Cardiac fibroblast (primary cell): Measurements from ENCODE around the gene TUT4.

ENCODE experiments used
- DNase-seq, 2 donors: peaks; one replicate each; pipeline versions ENCODE4 v3.0.0 to v3.0.0-alpha.2; 2010; ENCODE audit warnings: low read depth in 2 of 2
- H3K4me3 ChIP-seq, 2 donors: replicated peaks in 1 of 2; 1 replicate in 1 of 2; 2 replicates in 1 of 2; pipeline ENCODE4 v1.5.1; 2011; ENCODE audit warnings: low read depth in 2 of 2, low read length in 2 of 2, mild to moderate bottlenecking in 2 of 2, moderate library complexity in 1 of 2
- TF ChIP-seq, protein P1 (sequence below): IDR thresholded peaks from one replicate; pipeline ENCODE4 v1.5.1; 2011; ENCODE audit warnings: low read depth, mild to moderate bottlenecking, low read length, inconsistent platforms

The TUT4 gene

DNA sequence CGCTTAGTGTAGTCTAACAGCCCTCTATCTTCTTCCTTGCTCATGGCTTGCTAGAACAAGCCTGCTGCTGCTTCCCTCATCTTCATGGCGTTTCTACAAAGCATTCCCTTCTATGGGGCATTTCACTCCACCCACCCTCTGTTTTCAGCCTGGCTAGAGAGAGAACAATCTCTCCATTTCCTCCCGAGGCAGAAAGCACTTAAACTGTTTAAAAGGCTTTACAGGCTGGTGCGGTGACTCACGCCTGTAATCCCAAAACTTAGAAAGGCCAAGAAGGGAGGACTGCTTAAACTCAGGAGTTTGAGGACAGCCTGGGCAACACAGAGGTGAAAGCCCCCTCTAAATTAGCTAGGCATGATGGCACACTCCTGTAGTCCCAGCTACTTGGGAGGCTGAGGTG, 166.4 kb downstream of the TUT4 start:
- H3K4me3 ChIP-seq, result no peak overlapping the region
- TF ChIP-seq, protein P1, sequence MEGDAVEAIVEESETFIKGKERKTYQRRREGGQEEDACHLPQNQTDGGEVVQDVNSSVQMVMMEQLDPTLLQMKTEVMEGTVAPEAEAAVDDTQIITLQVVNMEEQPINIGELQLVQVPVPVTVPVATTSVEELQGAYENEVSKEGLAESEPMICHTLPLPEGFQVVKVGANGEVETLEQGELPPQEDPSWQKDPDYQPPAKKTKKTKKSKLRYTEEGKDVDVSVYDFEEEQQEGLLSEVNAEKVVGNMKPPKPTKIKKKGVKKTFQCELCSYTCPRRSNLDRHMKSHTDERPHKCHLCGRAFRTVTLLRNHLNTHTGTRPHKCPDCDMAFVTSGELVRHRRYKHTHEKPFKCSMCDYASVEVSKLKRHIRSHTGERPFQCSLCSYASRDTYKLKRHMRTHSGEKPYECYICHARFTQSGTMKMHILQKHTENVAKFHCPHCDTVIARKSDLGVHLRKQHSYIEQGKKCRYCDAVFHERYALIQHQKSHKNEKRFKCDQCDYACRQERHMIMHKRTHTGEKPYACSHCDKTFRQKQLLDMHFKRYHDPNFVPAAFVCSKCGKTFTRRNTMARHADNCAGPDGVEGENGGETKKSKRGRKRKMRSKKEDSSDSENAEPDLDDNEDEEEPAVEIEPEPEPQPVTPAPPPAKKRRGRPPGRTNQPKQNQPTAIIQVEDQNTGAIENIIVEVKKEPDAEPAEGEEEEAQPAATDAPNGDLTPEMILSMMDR, result no peak
- no peak for DNase-seq

- DNase-seq, result no peak
- TF ChIP-seq, protein P1, result no peak
- H3K4me3 ChIP-seq, result no peak overlapping the region
Measured at GRCh38 chr1:52385376-52385775, 167.5 kb downstream of the TUT4 start.
